GM23338 (cell line): ENCODE results near the gene BANP. TPM values are rescaled to one million over a fixed set of nuclear protein-coding genes. Genes with fewer than 3 reads are reported as not detected.

Experiments used
- ATAC-seq: fragments of 200-7000 bp; cut with Tn5 transposase; 3 replicates; pipeline ENCODE4 v1.9.1; 2020
- DNase-seq: peaks from one replicate; pipeline ENCODE4 v3.0.0-alpha.2; 2015; ENCODE audit warnings: low spot score
- H2AFZ ChIP-seq: fragments of 200-600 bp; sonication (generic); 2 replicates; pipeline ENCODE4 v1.8.0; 2016; ENCODE audit warnings: antibody characterized with exemption, mild to moderate bottlenecking, moderate library complexity
- H3F3A ChIP-seq: fragments of 200-600 bp; sonication (generic); replicated peaks from 2 replicates; pipeline ENCODE4 v1.8.0; 2017; ENCODE audit warnings: antibody characterized with exemption, mixed run types, low read depth
- H3K27ac ChIP-seq: fragments of 200-600 bp; sonication (generic); 2 replicates; pipeline ENCODE4 v1.6.1; 2016; ENCODE audit warnings: low read depth
- H3K27me3 ChIP-seq: fragments of 200-600 bp; sonication (generic); 2 replicates; pipeline ENCODE4 v1.8.0; 2016; ENCODE audit warnings: mild to moderate bottlenecking, mixed run types, moderate library complexity; ENCODE audit not compliant: insufficient read depth
- H3K36me3 ChIP-seq: fragments of 200-600 bp; sonication (generic); 2 replicates; pipeline ENCODE4 v1.8.0; 2016; ENCODE audit warnings: mild to moderate bottlenecking; ENCODE audit not compliant: insufficient read depth
- H3K4me1 ChIP-seq: fragments of 200-600 bp; sonication (generic); 2 replicates; pipeline ENCODE4 v1.8.0; 2016; ENCODE audit warnings: mild to moderate bottlenecking, moderate library complexity; ENCODE audit not compliant: insufficient read depth
- H3K4me2 ChIP-seq: fragments of 200-600 bp; sonication (generic); 2 replicates; pipeline ENCODE4 v1.7.1; 2017; ENCODE audit warnings: mixed run types
- H3K4me3 ChIP-seq: fragments of 200-600 bp; sonication (generic); 2 replicates; pipeline ENCODE4 v1.6.1; 2016; ENCODE audit warnings: mixed run types
- H3K79me2 ChIP-seq: fragments of 200-600 bp; sonication (generic); replicated peaks from 2 replicates; pipeline ENCODE4 v1.8.0; 2017; ENCODE audit warnings: mild to moderate bottlenecking; ENCODE audit not compliant: insufficient read depth
- H3K9me2 ChIP-seq: fragments of 200-600 bp; sonication (generic); 2 replicates; pipeline ENCODE4 v1.8.0; 2017; ENCODE audit not compliant: insufficient read depth
- H4K20me1 ChIP-seq: fragments of 200-600 bp; sonication (generic); replicated peaks from 2 replicates; pipeline ENCODE4 v1.8.0; 2017; ENCODE audit warnings: mild to moderate bottlenecking; ENCODE audit not compliant: insufficient read depth
- H3K27ac Mint-ChIP-seq: 2 replicates; pipeline ENCODE4 v1.8.0; 2020; ENCODE audit warnings: inconsistent platforms, mild to moderate bottlenecking, moderate library complexity, mixed read lengths
- H3K27me3 Mint-ChIP-seq: 3 replicates; pipeline ENCODE4 v1.8.0; 2022; ENCODE audit warnings: low read depth, mild to moderate bottlenecking, moderate library complexity, mixed read lengths, inconsistent platforms; ENCODE audit not compliant: insufficient read depth, poor library complexity
- H3K36me3 Mint-ChIP-seq: 3 replicates; pipeline ENCODE4 v1.8.0; 2021; ENCODE audit warnings: low read depth, mild to moderate bottlenecking, inconsistent platforms, moderate library complexity, mixed read lengths
- H3K4me1 Mint-ChIP-seq: 3 replicates; pipeline ENCODE4 v1.8.0; 2020; ENCODE audit warnings: mild to moderate bottlenecking, inconsistent platforms, mixed read lengths
- H3K4me3 Mint-ChIP-seq: 3 replicates; pipeline ENCODE4 v1.8.0; 2021; ENCODE audit warnings: moderate library complexity, mild to moderate bottlenecking, inconsistent platforms, mixed read lengths
- H3K9me3 Mint-ChIP-seq: 3 replicates; pipeline ENCODE4 v1.8.0; 2020; ENCODE audit warnings: moderate library complexity, mild to moderate bottlenecking, inconsistent platforms, mixed read lengths
- CREB1 ChIP-seq: fragments of 250-450 bp; sonication (Bioruptor Pico); IDR thresholded peaks from 2 replicates; pipeline ENCODE4 v1.5.0; 2020; ENCODE audit warnings: low read depth, mild to moderate bottlenecking, moderate library complexity
- EZH2 ChIP-seq: fragments of 200-600 bp; sonication (generic); IDR thresholded peaks from one replicate; pipeline ENCODE4 v1.8.0; 2017; ENCODE audit warnings: antibody characterized with exemption, mild to moderate bottlenecking, low read depth; ENCODE audit not compliant: unreplicated experiment
- EZH2phosphoT487 ChIP-seq: fragments of 200-600 bp; sonication (generic); IDR thresholded peaks from one replicate; pipeline ENCODE4 v1.8.1; 2018; ENCODE audit warnings: antibody characterized with exemption; ENCODE audit not compliant: unreplicated experiment
- JUNB ChIP-seq: IDR thresholded peaks from one replicate; pipeline ENCODE4 v1.6.1; 2016; ENCODE audit warnings: antibody characterized with exemption; ENCODE audit not compliant: unreplicated experiment
- NANOG ChIP-seq: IDR thresholded peaks from 2 replicates; pipeline ENCODE4 v1.6.1; 2016; ENCODE audit warnings: antibody characterized with exemption, borderline replicate concordance
- POLR2AphosphoS5 ChIP-seq: IDR thresholded peaks from 2 replicates; pipeline ENCODE4 v1.6.1; 2016; ENCODE audit warnings: antibody characterized with exemption, low read depth
- STAT1 ChIP-seq: IDR thresholded peaks from one replicate; pipeline ENCODE4 v1.6.1; 2016; ENCODE audit warnings: antibody characterized with exemption; ENCODE audit not compliant: unreplicated experiment
- ZNF114 ChIP-seq: fragments of 250-450 bp; sonication (Bioruptor Pico); IDR thresholded peaks from 2 replicates; pipeline ENCODE4 v1.5.0; 2020; ENCODE audit warnings: mild to moderate bottlenecking, moderate library complexity
- ZNF331 ChIP-seq: fragments of 250-450 bp; sonication (Bioruptor Pico); IDR thresholded peaks from 2 replicates; pipeline ENCODE4 v1.5.0; 2020; ENCODE audit warnings: low read depth, mild to moderate bottlenecking, moderate library complexity
- polyA plus RNA-seq: library from polyadenylated mRNA; unstranded; fragments of >200 nt; fragmentation: Nextera tagmentation; extraction: Ambion mirVana; gene quantifications from 2 replicates; pipeline ENCODE4 v1.2.1, GENCODE V29; 2016
- total RNA-seq: library from RNA; depleted of rRNA; stranded (reverse); fragments of >200 nt; shearing (Covaris generic); gene quantifications from 2 replicates; pipeline ENCODE4 v1.2.3, GENCODE V29; 2014
- TF ChIP-seq, protein P1 (sequence below), 2 experiments: fragments of 200-600 bp in 1 of 2; sonication (generic) in 1 of 2; conservative IDR thresholded peaks; 2 replicates each; pipeline versions ENCODE4 v1.5.1 to v1.6.1; 2016 to 2017; ENCODE audit warnings: antibody characterized with exemption in 2 of 2, low read depth in 2 of 2, mild to moderate bottlenecking in 2 of 2, moderate library complexity in 1 of 2
- TF ChIP-seq, protein P2 (sequence below): IDR thresholded peaks from one replicate; pipeline ENCODE4 v1.6.1; 2018; ENCODE audit warnings: antibody characterized with exemption; ENCODE audit not compliant: unreplicated experiment
- TF ChIP-seq, protein P3 (sequence below): fragments of 250-450 bp; sonication (Bioruptor Pico); IDR thresholded peaks from 2 replicates; pipeline ENCODE4 v1.5.0; 2020; ENCODE audit warnings: mild to moderate bottlenecking, moderate library complexity
- TF ChIP-seq, protein P4 (sequence below): IDR thresholded peaks from 2 replicates; pipeline ENCODE4 v1.6.1; 2016; ENCODE audit warnings: antibody characterized with exemption

Gene BANP
- total and polyA plus RNA-seq, 2 experiments from 2014 or later, result 22.3 to 48.0 TPM

DNA sequence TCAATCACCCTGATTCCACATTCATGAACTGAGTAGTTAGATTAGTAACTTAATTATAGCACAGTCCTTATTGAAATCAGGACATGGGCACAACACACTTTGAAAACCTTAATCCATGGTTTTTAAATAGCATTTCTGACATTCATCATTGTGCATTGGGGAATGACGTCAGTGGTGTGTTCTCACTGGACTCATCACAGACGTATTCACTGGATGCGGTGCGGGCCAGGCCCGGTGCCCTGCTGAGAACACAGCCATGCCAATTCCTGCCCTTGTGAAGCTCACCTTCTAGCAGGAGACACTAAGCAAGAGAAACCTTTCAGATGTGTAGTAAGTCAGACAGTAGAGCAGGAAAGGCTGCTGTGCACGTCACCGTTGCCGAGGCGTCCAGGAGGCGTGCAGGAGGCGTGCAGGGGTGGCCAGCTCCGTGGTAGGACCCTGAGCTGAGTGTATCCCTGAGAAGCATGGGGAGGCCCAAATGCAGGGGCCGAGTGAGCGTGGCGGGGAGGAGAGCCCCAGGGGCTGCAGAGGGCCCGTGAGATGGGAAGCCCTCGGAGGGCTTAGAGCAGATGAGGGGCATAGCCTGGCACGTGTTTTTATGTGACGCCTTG is 12.9 kb downstream of the BANP start:
- Histone ChIP-seq H3K4me1 (peaks cover 7% of the 10 kb centered on the region; the same call in 1 of the 2 replicates), H2AFZ (no peak overlapping the region), H3K27me3 (no peaks in the 10 kb centered on the region), H3K9me2 (no peaks in the 10 kb centered on the region), H3K27ac (no peak overlapping the region), H3K79me2 (peaks cover 98% of the 10 kb centered on the region), H4K20me1 (peaks cover 15% of the 10 kb centered on the region), H3K4me3 (no peak overlapping the region), H3K36me3 (no peaks in the 10 kb centered on the region), H3K4me2 (no peak overlapping the region), H3F3A (no peaks in the 10 kb centered on the region)
- Mint-ChIP-seq H3K4me1 (peaks cover 32% of the 10 kb centered on the region; the same call in 2 of the 3 replicates), H3K36me3 (no peaks in the 10 kb centered on the region), H3K27ac (0 out of 2 replicates have a peak overlapping the region, but pooled peaks have one; percentile 58), H3K4me3 (no peak overlapping the region), H3K9me3 (no peaks in the 10 kb centered on the region; the same call in 2 of the 3 replicates), H3K27me3 (peaks cover 9% of the 10 kb centered on the region)
- ATAC-seq, result no peak
- DNase-seq, result no peak
- TF ChIP-seq, protein P1, sequence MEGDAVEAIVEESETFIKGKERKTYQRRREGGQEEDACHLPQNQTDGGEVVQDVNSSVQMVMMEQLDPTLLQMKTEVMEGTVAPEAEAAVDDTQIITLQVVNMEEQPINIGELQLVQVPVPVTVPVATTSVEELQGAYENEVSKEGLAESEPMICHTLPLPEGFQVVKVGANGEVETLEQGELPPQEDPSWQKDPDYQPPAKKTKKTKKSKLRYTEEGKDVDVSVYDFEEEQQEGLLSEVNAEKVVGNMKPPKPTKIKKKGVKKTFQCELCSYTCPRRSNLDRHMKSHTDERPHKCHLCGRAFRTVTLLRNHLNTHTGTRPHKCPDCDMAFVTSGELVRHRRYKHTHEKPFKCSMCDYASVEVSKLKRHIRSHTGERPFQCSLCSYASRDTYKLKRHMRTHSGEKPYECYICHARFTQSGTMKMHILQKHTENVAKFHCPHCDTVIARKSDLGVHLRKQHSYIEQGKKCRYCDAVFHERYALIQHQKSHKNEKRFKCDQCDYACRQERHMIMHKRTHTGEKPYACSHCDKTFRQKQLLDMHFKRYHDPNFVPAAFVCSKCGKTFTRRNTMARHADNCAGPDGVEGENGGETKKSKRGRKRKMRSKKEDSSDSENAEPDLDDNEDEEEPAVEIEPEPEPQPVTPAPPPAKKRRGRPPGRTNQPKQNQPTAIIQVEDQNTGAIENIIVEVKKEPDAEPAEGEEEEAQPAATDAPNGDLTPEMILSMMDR (conservative IDR thresholded peaks at IDR 0.05; ENCODE audit: low read depth in 2 of 2), result no peak
- TF ChIP-seq, protein P2, sequence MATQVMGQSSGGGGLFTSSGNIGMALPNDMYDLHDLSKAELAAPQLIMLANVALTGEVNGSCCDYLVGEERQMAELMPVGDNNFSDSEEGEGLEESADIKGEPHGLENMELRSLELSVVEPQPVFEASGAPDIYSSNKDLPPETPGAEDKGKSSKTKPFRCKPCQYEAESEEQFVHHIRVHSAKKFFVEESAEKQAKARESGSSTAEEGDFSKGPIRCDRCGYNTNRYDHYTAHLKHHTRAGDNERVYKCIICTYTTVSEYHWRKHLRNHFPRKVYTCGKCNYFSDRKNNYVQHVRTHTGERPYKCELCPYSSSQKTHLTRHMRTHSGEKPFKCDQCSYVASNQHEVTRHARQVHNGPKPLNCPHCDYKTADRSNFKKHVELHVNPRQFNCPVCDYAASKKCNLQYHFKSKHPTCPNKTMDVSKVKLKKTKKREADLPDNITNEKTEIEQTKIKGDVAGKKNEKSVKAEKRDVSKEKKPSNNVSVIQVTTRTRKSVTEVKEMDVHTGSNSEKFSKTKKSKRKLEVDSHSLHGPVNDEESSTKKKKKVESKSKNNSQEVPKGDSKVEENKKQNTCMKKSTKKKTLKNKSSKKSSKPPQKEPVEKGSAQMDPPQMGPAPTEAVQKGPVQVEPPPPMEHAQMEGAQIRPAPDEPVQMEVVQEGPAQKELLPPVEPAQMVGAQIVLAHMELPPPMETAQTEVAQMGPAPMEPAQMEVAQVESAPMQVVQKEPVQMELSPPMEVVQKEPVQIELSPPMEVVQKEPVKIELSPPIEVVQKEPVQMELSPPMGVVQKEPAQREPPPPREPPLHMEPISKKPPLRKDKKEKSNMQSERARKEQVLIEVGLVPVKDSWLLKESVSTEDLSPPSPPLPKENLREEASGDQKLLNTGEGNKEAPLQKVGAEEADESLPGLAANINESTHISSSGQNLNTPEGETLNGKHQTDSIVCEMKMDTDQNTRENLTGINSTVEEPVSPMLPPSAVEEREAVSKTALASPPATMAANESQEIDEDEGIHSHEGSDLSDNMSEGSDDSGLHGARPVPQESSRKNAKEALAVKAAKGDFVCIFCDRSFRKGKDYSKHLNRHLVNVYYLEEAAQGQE, result no peak
- no peak for TF ChIP-seq EZH2
- no peak for TF ChIP-seq JUNB
- TF ChIP-seq ZNF331, result no peak
- TF ChIP-seq, protein P3, sequence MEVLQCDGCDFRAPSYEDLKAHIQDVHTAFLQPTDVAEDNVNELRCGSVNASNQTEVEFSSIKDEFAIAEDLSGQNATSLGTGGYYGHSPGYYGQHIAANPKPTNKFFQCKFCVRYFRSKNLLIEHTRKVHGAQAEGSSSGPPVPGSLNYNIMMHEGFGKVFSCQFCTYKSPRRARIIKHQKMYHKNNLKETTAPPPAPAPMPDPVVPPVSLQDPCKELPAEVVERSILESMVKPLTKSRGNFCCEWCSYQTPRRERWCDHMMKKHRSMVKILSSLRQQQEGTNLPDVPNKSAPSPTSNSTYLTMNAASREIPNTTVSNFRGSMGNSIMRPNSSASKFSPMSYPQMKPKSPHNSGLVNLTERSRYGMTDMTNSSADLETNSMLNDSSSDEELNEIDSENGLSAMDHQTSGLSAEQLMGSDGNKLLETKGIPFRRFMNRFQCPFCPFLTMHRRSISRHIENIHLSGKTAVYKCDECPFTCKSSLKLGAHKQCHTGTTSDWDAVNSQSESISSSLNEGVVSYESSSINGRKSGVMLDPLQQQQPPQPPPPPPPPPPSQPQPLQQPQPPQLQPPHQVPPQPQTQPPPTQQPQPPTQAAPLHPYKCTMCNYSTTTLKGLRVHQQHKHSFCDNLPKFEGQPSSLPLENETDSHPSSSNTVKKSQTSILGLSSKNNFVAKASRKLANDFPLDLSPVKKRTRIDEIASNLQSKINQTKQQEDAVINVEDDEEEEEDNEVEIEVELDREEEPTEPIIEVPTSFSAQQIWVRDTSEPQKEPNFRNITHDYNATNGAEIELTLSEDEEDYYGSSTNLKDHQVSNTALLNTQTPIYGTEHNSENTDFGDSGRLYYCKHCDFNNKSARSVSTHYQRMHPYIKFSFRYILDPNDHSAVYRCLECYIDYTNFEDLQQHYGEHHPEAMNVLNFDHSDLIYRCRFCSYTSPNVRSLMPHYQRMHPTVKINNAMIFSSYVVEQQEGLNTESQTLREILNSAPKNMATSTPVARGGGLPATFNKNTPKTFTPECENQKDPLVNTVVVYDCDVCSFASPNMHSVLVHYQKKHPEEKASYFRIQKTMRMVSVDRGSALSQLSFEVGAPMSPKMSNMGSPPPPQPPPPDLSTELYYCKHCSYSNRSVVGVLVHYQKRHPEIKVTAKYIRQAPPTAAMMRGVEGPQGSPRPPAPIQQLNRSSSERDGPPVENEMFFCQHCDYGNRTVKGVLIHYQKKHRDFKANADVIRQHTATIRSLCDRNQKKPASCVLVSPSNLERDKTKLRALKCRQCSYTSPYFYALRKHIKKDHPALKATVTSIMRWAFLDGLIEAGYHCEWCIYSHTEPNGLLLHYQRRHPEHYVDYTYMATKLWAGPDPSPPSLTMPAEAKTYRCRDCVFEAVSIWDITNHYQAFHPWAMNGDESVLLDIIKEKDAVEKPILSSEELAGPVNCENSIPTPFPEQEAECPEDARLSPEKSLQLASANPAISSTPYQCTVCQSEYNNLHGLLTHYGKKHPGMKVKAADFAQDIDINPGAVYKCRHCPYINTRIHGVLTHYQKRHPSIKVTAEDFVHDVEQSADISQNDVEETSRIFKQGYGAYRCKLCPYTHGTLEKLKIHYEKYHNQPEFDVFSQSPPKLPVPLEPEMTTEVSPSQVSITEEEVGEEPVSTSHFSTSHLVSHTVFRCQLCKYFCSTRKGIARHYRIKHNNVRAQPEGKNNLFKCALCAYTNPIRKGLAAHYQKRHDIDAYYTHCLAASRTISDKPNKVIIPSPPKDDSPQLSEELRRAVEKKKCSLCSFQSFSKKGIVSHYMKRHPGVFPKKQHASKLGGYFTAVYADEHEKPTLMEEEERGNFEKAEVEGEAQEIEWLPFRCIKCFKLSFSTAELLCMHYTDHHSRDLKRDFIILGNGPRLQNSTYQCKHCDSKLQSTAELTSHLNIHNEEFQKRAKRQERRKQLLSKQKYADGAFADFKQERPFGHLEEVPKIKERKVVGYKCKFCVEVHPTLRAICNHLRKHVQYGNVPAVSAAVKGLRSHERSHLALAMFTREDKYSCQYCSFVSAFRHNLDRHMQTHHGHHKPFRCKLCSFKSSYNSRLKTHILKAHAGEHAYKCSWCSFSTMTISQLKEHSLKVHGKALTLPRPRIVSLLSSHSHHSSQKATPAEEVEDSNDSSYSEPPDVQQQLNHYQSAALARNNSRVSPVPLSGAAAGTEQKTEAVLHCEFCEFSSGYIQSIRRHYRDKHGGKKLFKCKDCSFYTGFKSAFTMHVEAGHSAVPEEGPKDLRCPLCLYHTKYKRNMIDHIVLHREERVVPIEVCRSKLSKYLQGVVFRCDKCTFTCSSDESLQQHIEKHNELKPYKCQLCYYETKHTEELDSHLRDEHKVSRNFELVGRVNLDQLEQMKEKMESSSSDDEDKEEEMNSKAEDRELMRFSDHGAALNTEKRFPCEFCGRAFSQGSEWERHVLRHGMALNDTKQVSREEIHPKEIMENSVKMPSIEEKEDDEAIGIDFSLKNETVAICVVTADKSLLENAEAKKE, result no peak
- TF ChIP-seq CREB1 (CRISPR knock-in tag), result no peak
- TF ChIP-seq POLR2AphosphoS5, result no peak
- TF ChIP-seq ZNF114, result no peak
- no peak for TF ChIP-seq NANOG
- no peak for TF ChIP-seq EZH2phosphoT487
- TF ChIP-seq STAT1, result no peak
- TF ChIP-seq, protein P4, sequence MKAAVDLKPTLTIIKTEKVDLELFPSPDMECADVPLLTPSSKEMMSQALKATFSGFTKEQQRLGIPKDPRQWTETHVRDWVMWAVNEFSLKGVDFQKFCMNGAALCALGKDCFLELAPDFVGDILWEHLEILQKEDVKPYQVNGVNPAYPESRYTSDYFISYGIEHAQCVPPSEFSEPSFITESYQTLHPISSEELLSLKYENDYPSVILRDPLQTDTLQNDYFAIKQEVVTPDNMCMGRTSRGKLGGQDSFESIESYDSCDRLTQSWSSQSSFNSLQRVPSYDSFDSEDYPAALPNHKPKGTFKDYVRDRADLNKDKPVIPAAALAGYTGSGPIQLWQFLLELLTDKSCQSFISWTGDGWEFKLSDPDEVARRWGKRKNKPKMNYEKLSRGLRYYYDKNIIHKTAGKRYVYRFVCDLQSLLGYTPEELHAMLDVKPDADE, result no peak
